GM04503 (cell line): ENCODE data around the gene UGT1A5.
"Not testable (repeated sequence)": the region's sequence is repeated elsewhere in the genome, so short reads cannot be mapped to it uniquely, and the experiment has no call there.

ENCODE experiments used
- DNase-seq: peaks from one replicate; pipeline ENCODE4 v3.0.0-alpha.2; 2012; ENCODE audit warnings: low read depth

UGT1A5 gene

GRCh38 chr2:233746475-233747282 is 34.0 kb downstream of the UGT1A5 start:
- no peak for DNase-seq

- DNase-seq = no peak
Observed at GRCh38 chr2:233747283-233747544, 34.5 kb downstream of the UGT1A5 start.

GRCh38 chr2:233750689-233751088 is 38.0 kb downstream of the UGT1A5 start:
- DNase-seq = not testable (repeated sequence)

GRCh38 chr2:233751212-233752009 is 38.7 kb downstream of the UGT1A5 start:
- not testable (repeated sequence) for DNase-seq

GRCh38 chr2:233754872-233755611 is 42.3 kb downstream of the UGT1A5 start:
- DNase-seq = no peak

- no peak for DNase-seq
Observed at GRCh38 chr2:233756429-233757081, 43.8 kb downstream of the UGT1A5 start.

- DNase-seq = no peak
Observed at GRCh38 chr2:233758141-233758540, 45.4 kb downstream of the UGT1A5 start.

GRCh38 chr2:233758849-233759248 is 46.1 kb downstream of the UGT1A5 start:
- DNase-seq = no peak

GRCh38 chr2:233760043-233760442 is 47.3 kb downstream of the UGT1A5 start, which contains the start of gene UGT1A1:
Gene UGT1A1 (plus strand): TSS chr2:233760270. CDS start chr2:233760288, 18 bp downstream.
- no peak for DNase-seq

- no peak for DNase-seq
Observed at GRCh38 chr2:233761040-233761769, 48.5 kb downstream of the UGT1A5 start.

GRCh38 chr2:233764264-233764663 is 51.6 kb downstream of the UGT1A5 start:
- DNase-seq = peak; percentile 26

GRCh38 chr2:233764761-233765160 is 52.1 kb downstream of the UGT1A5 start:
- no peak for DNase-seq

GRCh38 chr2:233766416-233766815 is 53.7 kb downstream of the UGT1A5 start:
- no peak for DNase-seq

GRCh38 chr2:233768076-233768475 is 55.4 kb downstream of the UGT1A5 start:
- no peak for DNase-seq

GRCh38 chr2:233769260-233769659 is 56.6 kb downstream of the UGT1A5 start:
- no peak for DNase-seq

GRCh38 chr2:233772153-233772552 is 59.4 kb downstream of the UGT1A5 start:
- DNase-seq = no peak

GRCh38 chr2:233772583-233772982 is 59.9 kb downstream of the UGT1A5 start:
- DNase-seq = no peak

GRCh38 chr2:233773854-233774253 is 61.1 kb downstream of the UGT1A5 start:
- DNase-seq = no peak

GRCh38 chr2:233775414-233775813 is 62.7 kb downstream of the UGT1A5 start:
- DNase-seq = no peak

GRCh38 chr2:233778030-233778429 is 65.3 kb downstream of the UGT1A5 start, which contains the start of gene MROH2A:
Gene MROH2A (plus strand): TSS chr2:233778330. CDS start chr2:233779359, 1,029 bp downstream.
- DNase-seq = no peak

- no peak for DNase-seq
Observed at GRCh38 chr2:233779722-233780121, 67.0 kb downstream of the UGT1A5 start.
